ENCODE data around the gene SLIT3.

Gene SLIT3

GRCh38 chr5:168734620-168735300 lies 566.2 kb downstream of the SLIT3 start (continued):
- no peak for TF ChIP-seq ZNF8 (CRISPR knock-in tag; IDR thresholded peaks at IDR 0.05)
- no peak for TF ChIP-seq PPARA (CRISPR knock-in tag; IDR thresholded peaks at IDR 0.05; ENCODE audit: borderline replicate concordance)
- no peak for TF ChIP-seq ZFP30 (CRISPR knock-in tag; IDR thresholded peaks at IDR 0.05)
- no peak for TF ChIP-seq POU6F1 (CRISPR knock-in tag; IDR thresholded peaks at IDR 0.05; ENCODE audit: borderline replicate concordance, low read depth)

- no peak for ATAC-seq
- no peak for TF ChIP-seq ISL1 (CRISPR knock-in tag; IDR thresholded peaks at IDR 0.05)
- TF ChIP-seq TOX (CRISPR knock-in tag; IDR thresholded peaks at IDR 0.05; ENCODE audit: borderline replicate concordance): no peak
- no peak for TF ChIP-seq PPARA (CRISPR knock-in tag; IDR thresholded peaks at IDR 0.05; ENCODE audit: borderline replicate concordance)
- TF ChIP-seq ARNTL (CRISPR knock-in tag; IDR thresholded peaks at IDR 0.05; ENCODE audit: borderline replicate concordance, low read depth): no peak
- TF ChIP-seq ZNF8 (CRISPR knock-in tag; IDR thresholded peaks at IDR 0.05): no peak
- no peak for TF ChIP-seq CSDC2 (CRISPR knock-in tag; IDR thresholded peaks at IDR 0.05)
- no peak for TF ChIP-seq ZFP30 (CRISPR knock-in tag; IDR thresholded peaks at IDR 0.05)
- no peak for TF ChIP-seq PATZ1 (CRISPR knock-in tag; IDR thresholded peaks at IDR 0.05; ENCODE audit: borderline replicate concordance)
- TF ChIP-seq CREB5 (CRISPR knock-in tag; IDR thresholded peaks at IDR 0.05; ENCODE audit: low read depth): no peak
These were observed 566.8 kb downstream of the SLIT3 start for GRCh38 chr5:168734119-168734518.

GRCh38 chr5:168728546-168729211 lies 572.3 kb downstream of the SLIT3 start:
- TF ChIP-seq OSR1 (CRISPR knock-in tag; IDR thresholded peaks at IDR 0.05) (no peak), ZFP30 (CRISPR knock-in tag; IDR thresholded peaks at IDR 0.05) (peak; percentile 58; the same call in 1 of the 2 replicates), TCF4 (CRISPR knock-in tag; IDR thresholded peaks at IDR 0.05; ENCODE audit: borderline replicate concordance) (no peak)
- ATAC-seq: no peak

GRCh38 chr5:168727547-168727946 lies 573.4 kb downstream of the SLIT3 start:
- ATAC-seq: no peak; the same call in 2 of the 3 replicates
- TF ChIP-seq CREB5 (CRISPR knock-in tag; IDR thresholded peaks at IDR 0.05; ENCODE audit: low read depth): no peak
- TF ChIP-seq POU6F1 (CRISPR knock-in tag; IDR thresholded peaks at IDR 0.05; ENCODE audit: borderline replicate concordance, low read depth): no peak
- TF ChIP-seq GLIS3 (CRISPR knock-in tag; IDR thresholded peaks at IDR 0.05): no peak
- TF ChIP-seq PPARA (CRISPR knock-in tag; IDR thresholded peaks at IDR 0.05; ENCODE audit: borderline replicate concordance): no peak

- ATAC-seq: no peak
- no peak for TF ChIP-seq CSRNP3 (CRISPR knock-in tag; IDR thresholded peaks at IDR 0.05)
- TF ChIP-seq TCF4 (CRISPR knock-in tag; IDR thresholded peaks at IDR 0.05; ENCODE audit: borderline replicate concordance): no peak
- TF ChIP-seq PPARA (CRISPR knock-in tag; IDR thresholded peaks at IDR 0.05; ENCODE audit: borderline replicate concordance): no peak
- no peak for TF ChIP-seq GLIS3 (CRISPR knock-in tag; IDR thresholded peaks at IDR 0.05)
- TF ChIP-seq SNAI2 (CRISPR knock-in tag; IDR thresholded peaks at IDR 0.05): no peak
- no peak for TF ChIP-seq ZC3H10 (CRISPR knock-in tag; IDR thresholded peaks at IDR 0.05)
- TF ChIP-seq TSHZ2 (CRISPR knock-in tag; IDR thresholded peaks at IDR 0.05): no peak
- no peak for TF ChIP-seq POU6F1 (CRISPR knock-in tag; IDR thresholded peaks at IDR 0.05; ENCODE audit: borderline replicate concordance, low read depth)
These were observed 574.6 kb downstream of the SLIT3 start for GRCh38 chr5:168726342-168726741.

Data from SK-N-SH treated with all-trans-retinoic acid at 6 μM for 48 hours (cell line).